ENCODE results near the gene DNAJB12.
"Not testable (repeated sequence)": the region's sequence is repeated elsewhere in the genome, so short reads cannot be mapped to it uniquely, and the experiment has no call there.

Gene DNAJB12

DNA sequence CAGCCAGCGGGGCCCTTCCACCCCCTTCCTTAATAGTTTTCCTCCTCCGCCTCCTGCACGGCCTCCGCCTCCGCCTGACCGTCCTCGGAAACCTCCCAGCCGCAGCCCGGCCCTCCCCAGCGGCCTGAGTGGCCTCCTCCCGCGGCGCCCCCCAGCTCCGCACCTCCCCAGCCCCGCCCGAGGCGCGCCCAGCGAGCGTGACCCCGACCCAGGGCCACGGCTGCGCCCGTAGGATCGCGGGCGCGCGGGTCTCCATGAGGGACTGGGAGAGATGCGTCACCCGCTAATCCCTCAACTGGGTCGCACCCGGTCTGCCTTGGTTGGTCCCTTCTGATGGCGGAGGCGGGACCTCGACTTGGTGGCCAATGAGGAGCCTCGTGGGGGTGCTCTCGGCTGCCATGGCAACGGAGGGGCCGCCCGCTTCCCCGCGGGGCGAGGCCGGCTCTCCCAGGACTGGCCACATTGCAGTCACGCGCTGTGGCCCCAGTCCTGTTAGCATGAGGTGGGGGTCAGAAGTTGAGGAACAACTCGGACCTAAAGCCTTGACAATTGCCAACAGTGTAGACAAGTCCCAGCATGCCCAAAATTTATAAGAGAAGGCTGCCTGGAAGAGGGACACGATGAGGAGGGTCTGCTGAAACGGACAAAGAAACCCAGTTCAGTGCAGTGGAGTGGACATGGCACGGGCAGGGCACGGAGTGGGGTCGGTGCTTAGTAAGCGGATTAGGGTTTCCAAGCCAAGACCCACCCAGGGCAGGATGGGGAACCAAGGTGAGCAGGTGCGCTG lies 56.7 kb downstream of the DNAJB12 start:
- Histone ChIP-seq H3K79me1 (ENCODE audit: low read length) (peaks cover 19% of the 10 kb centered on the region), H4K12ac (ENCODE audit: low read depth, low read length) (peak overlapping the region; percentile 54), H2BK120ac (ENCODE audit: insufficient read depth, low read length, poor library complexity) (peak overlapping the region; percentile 53), H3K9ac (ENCODE audit: low read length) (peak overlapping the region; percentile 65), H2AK5ac (ENCODE audit: low read length) (peak overlapping the region; percentile 7), H2BK5ac (ENCODE audit: low read depth, low read length, poor library complexity) (peak overlapping the region; percentile 18), H3K14ac (ENCODE audit: low read length) (peak overlapping the region; percentile 65), H3K4me2 (ENCODE audit: low read length) (peak overlapping the region; percentile 87), H3K4ac (ENCODE audit: low read depth, low read length) (peak overlapping the region; percentile 46), H4K91ac (ENCODE audit: low read depth, low read length) (peak overlapping the region; percentile 83), H2BK12ac (ENCODE audit: low read length) (peak overlapping the region; percentile 32), H3K4me1 (ENCODE audit: control insufficient read depth in 1 of 2, insufficient read depth in 2 of 2, low read length in 2 of 2) (peaks cover 12 to 15% of the 10 kb centered on the region in 2 experiments), H3K27ac (ENCODE audit: low read depth, low read length) (peak overlapping the region; percentile 33), H4K8ac (ENCODE audit: low read depth, low read length) (peak overlapping the region; percentile 75), H3K18ac (ENCODE audit: low read length) (peak overlapping the region; percentile 48), H3K23ac (ENCODE audit: low read length) (no peak overlapping the region), H3K79me2 (ENCODE audit: control insufficient read depth, insufficient read depth, low read length, poor library complexity) (peaks cover 3% of the 10 kb centered on the region), H2AFZ (ENCODE audit: insufficient read depth, low read length, poor library complexity) (peak overlapping the region; percentile 53), H3K9me3 (ENCODE audit: insufficient read depth, low read depth, low read length) (no peaks in the 10 kb centered on the region), H3K27me3 (ENCODE audit: insufficient read depth, low read length) (no peaks in the 10 kb centered on the region), H3K36me3 (ENCODE audit: control insufficient read depth in 1 of 2, insufficient read depth in 2 of 2, low read length in 2 of 2) (no peaks in the 10 kb centered on the region), H3K4me3 (ENCODE audit: low read depth, low read length) (peak overlapping the region; percentile 74)
- DNase-seq, result peak; percentile 94 to 95
- no CpG with 5 or more reads among the region's 55 CpGs for WGBS (ENCODE audit: extremely low coverage, insufficient coverage, insufficient read length)

DNA sequence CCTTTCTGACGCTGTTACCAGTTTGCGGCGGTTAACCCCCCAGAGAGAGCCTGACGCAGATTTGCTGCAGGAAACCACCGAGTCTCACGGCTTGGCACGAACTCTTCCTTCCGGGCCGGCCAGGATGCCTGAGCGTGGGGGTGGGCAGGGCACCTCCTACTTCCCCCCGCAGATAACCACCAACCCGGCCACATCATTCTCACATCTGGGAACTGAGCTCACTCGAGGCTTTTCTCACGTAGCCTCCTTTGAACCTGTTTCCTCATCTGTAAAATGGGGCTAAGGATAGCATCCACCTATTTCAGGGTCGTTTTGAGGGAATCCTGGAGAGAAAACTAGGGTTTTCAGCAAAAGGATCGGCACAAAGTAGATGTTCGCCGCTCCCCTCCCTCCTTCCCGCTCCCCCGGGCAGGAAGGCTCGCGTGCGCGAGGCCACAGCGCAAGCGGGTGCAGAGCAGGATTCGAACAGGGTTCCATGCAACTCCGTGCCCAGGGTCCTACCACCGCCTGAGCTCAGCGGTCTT lies 57.4 kb downstream of the DNAJB12 start:
- Histone ChIP-seq H3K18ac (ENCODE audit: low read length) (peak overlapping the region; percentile 48), H2AFZ (ENCODE audit: insufficient read depth, low read length, poor library complexity) (peak overlapping the region; percentile 53), H3K23ac (ENCODE audit: low read length) (no peak overlapping the region), H3K4me1 (ENCODE audit: control insufficient read depth in 1 of 2, insufficient read depth in 2 of 2, low read length in 2 of 2) (peaks cover 19 to 21% of the 10 kb centered on the region in 2 experiments), H3K36me3 (ENCODE audit: control insufficient read depth in 1 of 2, insufficient read depth in 2 of 2, low read length in 2 of 2) (no peaks in the 10 kb centered on the region), H3K27me3 (ENCODE audit: insufficient read depth, low read length) (no peaks in the 10 kb centered on the region), H3K9me3 (ENCODE audit: insufficient read depth, low read depth, low read length) (no peaks in the 10 kb centered on the region), H3K27ac (ENCODE audit: low read depth, low read length) (no peak overlapping the region), H3K79me1 (ENCODE audit: low read length) (peaks cover 25% of the 10 kb centered on the region), H4K8ac (ENCODE audit: low read depth, low read length) (peak overlapping the region; percentile 75), H3K9ac (ENCODE audit: low read length) (peak overlapping the region; percentile 65), H2BK120ac (ENCODE audit: insufficient read depth, low read length, poor library complexity) (peak overlapping the region; percentile 53), H2BK5ac (ENCODE audit: low read depth, low read length, poor library complexity) (peak overlapping the region; percentile 18), H3K14ac (ENCODE audit: low read length) (peak overlapping the region; percentile 65), H2AK5ac (ENCODE audit: low read length) (peak overlapping the region; percentile 85), H4K12ac (ENCODE audit: low read depth, low read length) (peak overlapping the region; percentile 54), H3K4me2 (ENCODE audit: low read length) (peak overlapping the region; percentile 87), H2BK12ac (ENCODE audit: low read length) (peak overlapping the region; percentile 21), H4K91ac (ENCODE audit: low read depth, low read length) (peak overlapping the region; percentile 83), H3K79me2 (ENCODE audit: control insufficient read depth, insufficient read depth, low read length, poor library complexity) (peaks cover 3% of the 10 kb centered on the region), H3K4me3 (ENCODE audit: low read depth, low read length) (peak overlapping the region; percentile 74), H3K4ac (ENCODE audit: low read depth, low read length) (peak overlapping the region; percentile 46)
- DNase-seq, result peak; percentile 57 to 66
- WGBS (ENCODE audit: extremely low coverage, insufficient coverage, insufficient read length), result no CpG with 5 or more reads among the region's 30 CpGs

DNA sequence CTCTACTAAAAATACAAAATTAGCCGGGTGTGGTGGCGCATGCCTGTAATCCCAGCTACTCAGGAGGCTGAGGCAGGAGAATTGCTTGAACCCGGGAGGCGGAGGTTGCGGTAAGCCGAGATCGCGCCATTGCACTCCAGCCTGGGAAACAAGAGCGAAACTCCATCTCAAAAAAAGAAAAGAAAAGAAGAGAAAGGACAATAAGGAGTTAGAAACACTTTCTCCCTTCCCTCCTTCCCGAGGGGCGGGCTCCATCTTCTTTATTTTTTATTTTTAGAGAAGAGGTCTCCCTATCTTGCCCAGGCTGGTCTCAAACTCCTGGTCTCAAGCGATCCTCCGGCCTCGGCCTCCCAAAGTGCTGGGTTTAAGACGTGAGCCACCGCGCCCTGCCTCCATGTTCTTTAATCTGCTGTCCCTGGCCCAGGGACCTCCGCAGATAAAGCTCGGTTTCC lies 57.9 kb downstream of the DNAJB12 start:
- Histone ChIP-seq H3K14ac (ENCODE audit: low read length) (peak overlapping the region; percentile 21), H3K4ac (ENCODE audit: low read depth, low read length) (peak overlapping the region; percentile 31), H3K4me1 (ENCODE audit: control insufficient read depth in 1 of 2, insufficient read depth in 2 of 2, low read length in 2 of 2) (peaks cover 19 to 23% of the 10 kb centered on the region in 2 experiments), H3K4me3 (ENCODE audit: low read depth, low read length) (peak overlapping the region; percentile 12), H4K91ac (ENCODE audit: low read depth, low read length) (peak overlapping the region; percentile 83), H2AK5ac (ENCODE audit: low read length) (peak overlapping the region; percentile 85), H4K8ac (ENCODE audit: low read depth, low read length) (peak overlapping the region; percentile 55), H2BK12ac (ENCODE audit: low read length) (peak overlapping the region; percentile 10), H3K4me2 (ENCODE audit: low read length) (peak overlapping the region; percentile 87), H3K79me1 (ENCODE audit: low read length) (peaks cover 25% of the 10 kb centered on the region), H2AFZ (ENCODE audit: insufficient read depth, low read length, poor library complexity) (peak overlapping the region; percentile 28)
- no CpG with 5 or more reads among the region's 19 CpGs for WGBS (ENCODE audit: extremely low coverage, insufficient coverage, insufficient read length)
- H2BK5ac ChIP-seq (ENCODE audit: low read depth, low read length, poor library complexity); H3K27me3 ChIP-seq (ENCODE audit: insufficient read depth, low read length); DNase-seq; H3K18ac ChIP-seq (ENCODE audit: low read length); H4K12ac ChIP-seq (ENCODE audit: low read depth, low read length); H3K36me3 ChIP-seq (ENCODE audit: control insufficient read depth in 1 of 2, insufficient read depth in 2 of 2, low read length in 2 of 2); H2BK120ac ChIP-seq (ENCODE audit: insufficient read depth, low read length, poor library complexity); H3K9ac ChIP-seq (ENCODE audit: low read length); H3K9me3 ChIP-seq (ENCODE audit: insufficient read depth, low read depth, low read length); H3K23ac ChIP-seq (ENCODE audit: low read length); H3K27ac ChIP-seq (ENCODE audit: low read depth, low read length); H3K79me2 ChIP-seq (ENCODE audit: control insufficient read depth, insufficient read depth, low read length, poor library complexity): not testable (repeated sequence)

DNA sequence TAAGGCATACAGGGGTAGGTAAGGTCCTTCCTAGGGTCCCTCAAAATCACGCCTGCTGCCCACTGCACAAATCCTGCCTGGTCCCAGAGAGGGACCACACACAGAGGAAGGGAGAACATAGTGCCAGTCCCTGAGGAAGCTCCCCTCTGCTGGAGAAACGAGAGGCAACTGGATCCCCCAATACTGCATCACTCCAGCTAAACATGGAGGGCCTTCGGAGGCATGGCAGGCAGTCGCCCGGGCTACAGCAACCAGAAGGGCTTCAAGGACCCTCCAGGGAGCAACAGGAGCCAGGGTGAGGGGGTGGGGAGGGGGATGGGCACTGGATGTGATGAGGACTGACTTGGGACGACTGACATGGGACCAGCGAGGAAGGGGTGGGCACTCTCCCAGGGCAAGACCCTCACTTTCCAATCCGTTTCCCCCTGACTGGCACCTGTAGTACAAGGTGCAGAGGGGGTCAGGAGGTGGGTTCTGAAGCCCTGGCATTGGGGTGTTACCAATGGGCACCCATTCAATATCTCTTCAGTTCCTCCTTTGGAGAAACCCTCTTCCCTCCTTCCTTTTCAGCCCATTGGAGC lies 59.3 kb downstream of the DNAJB12 start:
- Histone ChIP-seq H3K4me3 (ENCODE audit: low read depth, low read length) (no peak overlapping the region), H3K36me3 (ENCODE audit: control insufficient read depth in 1 of 2, insufficient read depth in 2 of 2, low read length in 2 of 2) (no peaks in the 10 kb centered on the region), H3K79me1 (ENCODE audit: low read length) (peaks cover 31% of the 10 kb centered on the region), H3K9ac (ENCODE audit: low read length) (no peak overlapping the region), H2BK12ac (ENCODE audit: low read length) (no peak overlapping the region), H2BK5ac (ENCODE audit: low read depth, low read length, poor library complexity) (no peak overlapping the region), H3K79me2 (ENCODE audit: control insufficient read depth, insufficient read depth, low read length, poor library complexity) (peaks cover 3% of the 10 kb centered on the region), H3K27me3 (ENCODE audit: insufficient read depth, low read length) (no peaks in the 10 kb centered on the region), H3K23ac (ENCODE audit: low read length) (no peak overlapping the region), H4K8ac (ENCODE audit: low read depth, low read length) (no peak overlapping the region), H3K14ac (ENCODE audit: low read length) (no peak overlapping the region), H3K27ac (ENCODE audit: low read depth, low read length) (no peak overlapping the region), H2AFZ (ENCODE audit: insufficient read depth, low read length, poor library complexity) (no peak overlapping the region), H4K91ac (ENCODE audit: low read depth, low read length) (peak overlapping the region; percentile 21), H3K4me2 (ENCODE audit: low read length) (no peak overlapping the region), H3K4me1 (ENCODE audit: control insufficient read depth in 1 of 2, insufficient read depth in 2 of 2, low read length in 2 of 2) (peaks cover 27 to 28% of the 10 kb centered on the region in 2 experiments), H2AK5ac (ENCODE audit: low read length) (peak overlapping the region; percentile 31), H3K9me3 (ENCODE audit: insufficient read depth, low read depth, low read length) (no peaks in the 10 kb centered on the region), H4K12ac (ENCODE audit: low read depth, low read length) (no peak overlapping the region), H3K4ac (ENCODE audit: low read depth, low read length) (no peak overlapping the region), H2BK120ac (ENCODE audit: insufficient read depth, low read length, poor library complexity) (peak overlapping the region; percentile 42), H3K18ac (ENCODE audit: low read length) (no peak overlapping the region)
- DNase-seq, result no peak
- WGBS (ENCODE audit: extremely low coverage, insufficient coverage, insufficient read length), result no CpG with 5 or more reads among the region's 8 CpGs

Measured in trophoblast cell (in vitro differentiated cells and primary cell).